GM04503 (cell line): ENCODE measurements around the gene TMEM163.
A peak's percentile ranks its signal among the peaks of the same experiment; 100 is the strongest.
"Not testable (repeated sequence)": the region's sequence is repeated elsewhere in the genome, so short reads cannot be mapped to it uniquely, and the experiment has no call there.

Source experiments
- DNase-seq: peaks from one replicate; pipeline ENCODE4 v3.0.0-alpha.2; 2012; ENCODE audit warnings: low read depth

Gene TMEM163

DNA sequence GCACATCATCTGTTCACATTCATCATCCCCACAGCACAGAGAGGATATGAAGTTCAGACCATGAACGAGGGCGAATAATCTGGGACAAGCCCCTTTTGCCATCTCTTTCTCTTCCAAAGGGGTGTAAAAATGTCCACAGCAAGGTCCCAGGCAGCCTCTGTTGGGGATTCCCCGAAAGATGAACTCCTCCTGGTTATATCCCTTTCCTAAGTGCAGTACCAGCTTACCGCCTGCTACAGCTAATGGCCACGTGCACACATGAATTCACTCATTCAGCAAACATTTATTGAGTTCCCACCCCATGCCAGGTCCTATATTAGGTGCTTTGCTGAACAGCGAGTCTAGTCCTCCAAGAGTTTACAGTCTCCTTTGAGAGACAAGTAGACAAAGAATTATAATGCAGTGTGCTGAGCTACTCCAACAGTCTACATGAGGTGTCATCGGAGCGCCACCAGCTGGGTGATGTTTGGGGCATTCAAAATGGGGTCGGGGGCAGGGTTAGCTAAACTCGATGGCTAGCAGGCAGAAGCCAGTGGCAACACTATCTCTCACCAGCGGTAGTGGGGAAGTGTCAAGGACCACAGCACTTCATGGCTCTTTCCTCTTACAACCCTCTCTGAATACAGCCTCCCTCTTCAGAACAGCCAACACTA, 228.9 kb downstream of the TMEM163 start:
- DNase-seq: no peak

DNA sequence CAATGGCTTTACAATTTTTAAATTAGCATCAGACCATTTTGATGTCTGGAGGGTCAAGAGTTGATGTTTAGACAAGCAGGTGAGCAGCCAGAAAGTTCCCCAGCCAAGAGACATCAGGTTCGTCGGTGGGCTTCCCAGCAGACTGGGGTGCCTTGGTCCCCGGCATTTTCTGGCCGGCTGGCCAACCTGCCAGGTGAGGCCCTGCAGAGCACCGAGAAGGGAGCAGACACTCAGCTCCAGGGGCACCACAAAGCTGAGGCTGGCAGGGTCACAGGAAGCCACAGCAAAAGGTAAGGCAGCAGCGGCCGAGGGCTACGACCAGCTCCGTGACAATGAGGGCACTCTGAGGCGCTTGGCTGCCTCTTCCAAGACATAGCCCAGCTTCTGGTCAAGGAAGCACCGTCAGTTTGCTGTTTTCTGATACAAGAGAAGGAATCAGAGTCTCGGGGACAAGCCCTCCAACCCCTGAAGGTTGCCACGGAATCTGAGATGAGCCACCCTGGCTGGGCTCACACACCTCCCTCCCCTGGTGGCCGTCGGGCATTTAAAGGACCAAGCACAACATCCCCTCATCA, 235.9 kb downstream of the TMEM163 start:
- no peak for DNase-seq

DNA sequence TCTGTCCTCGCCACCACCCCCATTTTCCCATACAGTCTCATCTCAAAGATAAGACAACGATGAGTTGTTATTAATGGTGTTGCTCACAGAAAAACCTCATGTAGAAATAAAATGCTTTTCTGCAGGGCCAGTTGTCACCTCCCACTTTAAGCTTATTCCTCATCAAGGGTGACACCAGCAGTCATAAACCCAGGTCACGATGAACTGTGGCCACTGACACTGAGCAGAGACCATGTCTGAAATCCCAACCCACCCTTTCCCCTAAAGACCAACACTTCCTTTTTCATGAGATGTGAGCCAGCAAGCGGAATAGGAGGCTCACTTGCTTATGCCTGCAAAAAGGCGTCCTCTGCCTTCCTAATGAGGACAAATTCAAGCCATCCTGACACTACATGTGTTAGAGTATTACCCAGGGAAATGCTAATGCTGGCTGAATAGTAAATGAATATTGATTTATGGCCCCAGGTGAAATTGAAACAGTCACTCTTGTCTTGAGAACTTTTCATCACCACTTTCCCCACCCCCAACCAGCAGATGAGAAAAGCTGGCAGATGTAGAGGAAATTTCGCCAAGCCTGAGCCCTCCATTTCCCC, 236.6 kb downstream of the TMEM163 start:
- DNase-seq: no peak

DNA sequence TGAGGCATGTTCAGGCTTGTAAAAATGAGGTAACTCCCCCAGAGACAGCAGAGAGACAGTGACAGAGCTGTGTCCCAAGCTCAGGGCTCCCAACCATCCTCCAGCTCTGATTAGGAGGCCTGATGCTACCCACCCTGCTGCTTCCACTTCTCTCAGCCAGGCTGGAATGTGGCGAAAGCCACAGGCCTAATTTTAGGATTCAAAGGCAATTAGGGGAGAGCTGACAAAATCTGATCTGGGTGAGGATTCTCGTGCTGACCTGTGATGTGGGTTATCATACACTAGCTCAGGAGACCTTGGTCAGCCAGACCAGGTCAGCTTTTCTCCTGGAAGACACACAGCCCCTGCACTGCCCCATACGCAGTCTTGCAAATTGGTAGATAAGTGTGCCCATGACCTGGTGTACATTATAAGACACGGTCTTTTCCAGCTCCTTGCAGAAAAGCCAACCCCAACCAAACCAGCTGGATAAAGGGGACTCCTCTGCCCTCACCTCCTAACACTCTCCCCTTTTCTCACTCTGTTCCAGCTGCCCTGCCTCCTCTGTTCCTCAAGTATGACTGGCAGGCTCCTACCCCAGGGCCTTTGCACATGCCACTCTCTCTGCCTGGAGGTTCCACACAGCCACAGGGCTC, 239.0 kb downstream of the TMEM163 start:
- no peak for DNase-seq

DNA sequence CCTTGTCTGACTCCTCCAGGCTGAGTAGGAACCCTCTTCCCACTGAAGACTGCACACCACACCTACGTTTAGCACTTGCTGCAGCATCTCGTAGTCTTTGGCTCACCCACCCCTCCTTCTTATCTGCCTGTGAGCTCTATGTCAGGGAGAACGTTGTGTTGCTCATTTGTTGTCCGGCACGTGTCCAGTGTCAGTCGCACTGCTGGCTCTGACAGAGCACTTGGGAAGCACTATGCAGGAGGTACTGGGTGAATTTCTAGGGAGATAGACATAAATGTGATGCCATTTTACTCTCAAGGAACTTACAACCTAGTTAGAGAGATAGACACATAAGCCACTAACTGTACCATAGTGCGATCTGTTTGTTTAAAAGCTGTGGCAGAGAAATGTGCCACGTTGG, 241.8 kb downstream of the TMEM163 start:
- DNase-seq: not testable (repeated sequence)

DNA sequence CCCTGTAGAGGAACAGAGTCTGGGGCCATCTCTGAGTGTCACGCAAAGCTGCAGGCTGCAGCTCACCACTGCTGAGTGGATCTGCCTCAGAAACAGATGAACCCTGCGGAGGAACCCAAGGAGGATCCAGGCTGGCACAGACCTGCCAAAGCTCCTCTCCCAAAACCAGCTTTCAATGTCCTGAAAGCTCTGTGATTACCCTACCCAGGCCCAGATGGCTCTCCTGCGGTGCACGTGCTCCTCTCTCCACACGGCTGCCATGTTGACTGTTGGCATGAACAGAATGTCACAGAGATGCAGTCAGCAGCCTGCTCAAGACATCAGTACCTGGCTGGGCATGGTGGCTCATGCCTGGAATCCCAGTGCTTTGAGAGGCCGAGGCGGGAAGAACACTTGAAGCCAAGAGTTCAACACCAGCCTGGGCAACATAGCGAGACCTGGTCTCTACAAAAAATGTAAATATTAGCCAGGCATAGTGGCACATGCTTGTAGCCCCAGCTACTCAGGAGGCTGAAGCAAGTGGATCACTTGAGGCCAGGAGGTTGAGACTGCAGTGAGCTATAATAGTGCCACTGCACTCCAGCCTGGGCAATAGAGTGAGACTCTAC, 248.1 kb downstream of the TMEM163 start:
- DNase-seq: no peak

DNA sequence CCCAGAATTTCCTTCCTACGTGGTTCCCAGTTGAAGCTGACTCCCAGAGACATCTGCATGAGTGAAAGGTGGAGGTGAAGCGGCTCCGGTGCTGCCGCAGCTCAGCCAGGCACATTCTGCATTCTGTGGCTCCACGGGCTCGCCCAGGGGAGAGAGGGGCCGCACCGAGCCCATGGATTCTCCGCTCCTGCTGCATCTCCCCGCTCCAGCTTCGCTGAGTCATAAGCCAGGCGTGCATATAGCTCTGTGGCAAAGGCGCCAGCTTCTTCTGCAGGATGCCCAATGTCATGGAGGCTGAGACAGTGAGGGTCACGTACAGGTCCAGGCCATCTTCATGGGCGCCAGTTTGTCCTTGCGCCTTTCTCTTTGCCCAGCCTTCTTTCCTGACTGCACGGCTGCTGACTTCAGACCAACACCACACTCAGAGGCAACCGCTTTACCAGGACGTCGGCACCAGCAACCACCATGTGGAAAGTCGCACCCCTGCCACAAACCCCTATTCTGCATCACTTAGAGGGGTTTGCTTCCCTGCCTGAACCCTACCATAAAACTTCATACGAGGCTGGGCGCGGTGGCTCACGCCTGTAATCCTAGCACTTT, 249.2 kb downstream of the TMEM163 start:
- DNase-seq: no peak

DNA sequence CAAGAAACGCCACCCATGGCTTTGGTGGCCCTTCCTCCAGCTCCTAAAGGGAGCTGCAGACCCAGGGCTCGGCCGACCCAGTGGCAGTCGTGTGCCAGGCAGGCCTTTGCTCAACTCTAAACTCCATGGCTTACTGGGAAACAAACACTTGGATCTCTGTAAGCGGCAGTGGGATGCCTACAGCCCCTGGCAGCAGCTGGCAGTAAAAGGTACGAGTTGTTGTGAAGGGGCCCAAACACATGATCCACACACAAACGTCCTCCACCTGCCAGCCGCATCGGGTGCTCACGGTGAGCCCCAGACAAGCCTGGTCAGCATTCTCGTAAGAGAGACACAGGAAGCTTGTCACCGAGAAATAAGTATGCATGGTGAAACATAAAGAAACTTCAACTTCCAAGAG, 250.0 kb downstream of the TMEM163 start:
- DNase-seq: no peak

DNA sequence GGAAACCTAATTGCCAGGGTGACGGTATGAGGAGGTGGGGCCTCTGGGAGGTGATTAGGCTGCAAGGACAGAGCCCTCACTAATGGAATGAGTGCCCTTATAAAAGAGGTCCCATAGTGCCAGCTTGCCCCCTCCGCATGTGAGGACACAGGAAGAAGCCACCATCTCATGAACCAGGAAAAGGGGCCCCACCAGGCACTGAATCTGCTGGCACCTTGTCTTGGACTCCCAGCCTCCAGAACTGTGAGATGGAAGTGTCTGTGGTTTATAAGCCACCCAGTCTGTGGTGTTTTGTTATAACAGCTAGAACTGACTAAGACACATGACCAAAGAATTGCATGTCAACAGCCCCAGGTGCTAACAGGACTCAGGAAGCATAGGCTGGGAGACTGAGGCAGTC, 250.6 kb downstream of the TMEM163 start:
- no peak for DNase-seq

DNA sequence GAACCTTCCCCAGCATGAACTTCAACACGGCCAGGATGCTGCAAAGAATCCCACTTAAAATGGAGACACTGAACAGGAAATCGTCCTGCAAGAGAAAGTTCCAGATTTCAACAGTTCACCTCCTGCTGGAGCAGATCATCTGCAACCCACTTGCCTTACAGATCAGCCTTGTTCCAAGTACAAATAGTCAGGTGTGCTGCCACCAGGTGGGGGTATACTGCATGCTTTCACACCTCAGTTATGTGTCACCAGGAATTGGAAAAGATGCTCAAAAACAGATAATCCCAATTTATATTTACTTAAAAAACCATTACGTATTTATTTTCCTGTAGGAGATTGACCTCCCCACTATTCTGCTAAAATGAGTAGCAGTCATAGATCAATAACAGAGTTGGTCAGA, 252.7 kb downstream of the TMEM163 start:
- DNase-seq: no peak

DNA sequence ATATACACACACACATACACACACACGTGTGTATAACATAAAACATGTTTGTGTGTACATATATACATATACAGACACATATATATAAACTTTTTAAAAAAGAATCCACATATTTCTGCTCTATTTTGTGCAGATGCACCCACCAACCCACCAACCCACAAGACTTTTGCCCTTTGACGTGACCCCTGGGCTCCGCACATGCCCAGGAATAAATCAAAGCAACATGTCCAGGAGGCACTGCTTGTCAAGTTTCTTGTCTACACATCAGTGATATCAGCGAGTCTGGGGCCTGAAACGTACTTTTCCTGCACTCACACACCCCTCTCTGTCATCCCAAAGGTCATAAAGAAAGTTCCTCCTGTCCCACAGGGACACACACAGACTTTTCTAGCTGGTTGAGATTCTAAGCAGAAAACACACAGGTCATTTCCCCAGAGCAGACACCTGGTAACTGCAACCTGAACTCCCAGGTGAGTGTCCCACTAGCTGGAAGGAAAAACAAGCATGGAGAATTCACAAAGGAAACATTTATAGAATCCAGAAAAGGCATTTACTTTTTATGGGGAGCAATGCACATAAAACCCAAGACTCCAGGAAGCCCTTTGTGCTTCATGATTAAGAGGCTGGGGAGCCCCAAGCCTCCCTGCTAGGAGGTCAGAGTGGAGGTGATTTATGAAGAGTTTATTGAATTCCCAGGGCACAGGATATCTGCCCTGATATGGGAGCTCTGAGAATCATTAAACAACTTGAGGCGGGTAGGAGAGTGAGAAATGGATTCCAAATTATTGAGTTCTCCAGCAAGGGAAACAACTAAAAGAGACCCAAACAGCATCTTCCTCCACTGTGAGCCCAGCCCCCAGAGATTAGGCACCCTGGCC, 253.3 kb downstream of the TMEM163 start:
- DNase-seq: no peak

DNA sequence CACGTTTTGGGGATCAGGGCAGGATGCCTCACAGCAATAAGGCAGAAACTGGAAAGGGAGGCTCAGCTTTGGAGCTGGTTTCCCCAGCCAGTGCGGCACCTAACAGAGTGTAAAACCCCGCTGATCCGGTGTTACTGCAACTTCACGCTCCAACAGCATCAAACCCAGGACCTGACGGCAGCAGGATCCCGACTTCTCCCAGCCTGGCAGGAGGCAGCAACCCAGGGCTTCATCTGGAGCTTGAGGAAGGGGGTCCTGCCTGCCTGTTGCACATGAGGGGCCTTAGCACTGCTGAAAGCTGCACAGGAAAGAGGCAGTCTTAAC, 255.1 kb downstream of the TMEM163 start:
- no peak for DNase-seq

DNA sequence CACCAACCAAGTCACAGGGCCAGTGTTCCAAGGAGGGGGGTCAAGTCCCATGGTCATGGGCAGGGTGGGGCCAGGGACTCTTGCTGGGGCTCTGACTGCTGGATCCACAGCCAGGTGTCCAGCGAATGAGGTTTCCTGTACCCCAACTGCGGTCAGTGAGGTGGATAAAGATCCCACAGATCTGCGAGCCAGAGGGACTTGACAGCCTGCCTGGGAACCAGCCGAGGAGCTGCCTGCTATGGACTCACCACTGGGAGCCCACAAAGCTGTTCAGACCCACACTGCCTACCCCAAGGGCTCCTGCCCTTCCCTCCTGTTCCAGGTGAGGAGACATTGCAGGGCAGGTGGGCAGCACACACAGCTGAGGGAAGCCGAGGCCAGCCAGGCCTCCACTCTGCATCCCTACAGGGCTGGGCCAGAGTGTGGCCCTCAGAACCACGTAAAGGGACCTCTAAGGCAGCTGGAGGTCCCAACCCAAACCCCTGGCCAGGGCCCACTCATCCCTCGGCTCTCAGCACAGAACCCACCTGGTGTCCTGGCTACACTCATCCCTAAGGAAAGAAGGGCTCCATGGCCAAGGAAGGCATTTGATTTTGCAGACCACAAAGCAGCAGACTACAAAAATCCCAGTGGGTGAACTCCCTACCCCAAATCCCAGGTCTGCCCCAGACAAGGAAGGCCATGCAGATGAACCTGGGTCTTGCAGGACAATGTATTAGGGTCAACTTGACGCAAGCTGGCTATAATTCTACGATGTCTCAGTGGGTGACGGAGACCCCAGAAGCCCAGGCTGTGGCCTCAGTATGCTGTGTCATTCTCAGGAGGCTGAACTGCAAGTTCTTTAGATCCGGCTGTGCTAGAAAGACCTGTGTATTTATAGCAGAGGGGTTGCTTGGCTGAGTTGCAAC, 255.8 kb downstream of the TMEM163 start:
- DNase-seq: no peak

DNA sequence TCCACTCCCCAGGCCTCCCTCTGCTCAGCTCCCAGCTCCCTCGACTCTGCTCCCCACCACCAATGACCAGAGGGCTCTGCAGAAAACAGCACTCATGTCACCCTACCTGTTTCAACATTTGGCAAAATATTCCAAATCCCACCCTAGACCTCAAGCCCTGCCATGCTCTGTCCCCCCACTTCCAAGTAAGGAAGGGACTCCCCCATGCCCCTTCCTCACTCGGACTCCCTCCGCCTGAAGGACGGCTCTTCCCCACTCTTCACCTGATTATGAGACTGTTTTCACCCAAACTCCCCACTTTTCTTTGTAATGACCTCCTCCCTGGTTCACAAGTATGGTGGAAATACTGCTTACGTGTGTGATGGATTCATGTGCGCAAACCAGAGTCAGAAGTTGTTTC, 256.5 kb downstream of the TMEM163 start:
- DNase-seq: no peak

DNA sequence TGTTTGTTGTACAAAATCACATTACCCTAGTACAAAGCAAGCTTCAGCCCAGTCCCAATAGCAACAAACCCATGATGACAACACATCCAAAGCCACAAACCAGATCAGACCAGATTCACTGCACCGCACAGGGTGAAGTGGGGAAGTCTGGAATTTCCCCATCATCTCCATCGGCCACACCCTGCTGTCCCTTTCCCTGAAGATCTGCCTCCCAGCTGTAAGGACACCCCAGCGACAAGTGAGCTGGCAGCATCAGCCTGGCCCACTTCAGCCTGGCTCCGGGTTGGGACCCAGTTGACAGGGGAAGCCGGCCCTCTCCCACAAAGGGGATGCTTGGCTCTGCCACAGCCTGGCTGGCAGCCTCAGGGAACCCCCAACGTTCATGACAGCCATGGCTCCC, 257.3 kb downstream of the TMEM163 start:
- peak; percentile 14 for DNase-seq

DNA sequence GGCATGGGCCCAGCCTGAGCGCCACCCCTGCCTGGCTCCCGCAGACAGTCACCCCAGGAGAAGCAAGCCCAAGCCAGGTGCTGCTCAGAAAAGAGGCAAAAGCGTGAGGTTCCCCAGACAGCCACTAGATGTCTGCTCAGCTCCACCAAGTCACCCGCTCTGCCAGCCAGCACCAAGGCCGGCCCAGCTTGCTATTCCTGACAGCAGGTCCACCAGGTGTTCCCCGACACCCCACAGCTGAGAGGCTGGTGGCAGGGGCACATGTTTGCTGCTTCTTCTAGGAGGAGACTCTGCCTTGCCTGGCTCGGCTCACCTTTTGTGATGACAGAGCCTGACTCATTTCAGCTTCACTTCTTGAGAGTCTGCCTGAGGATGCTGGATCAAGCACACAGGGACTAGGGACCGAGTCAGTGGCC, 258.2 kb downstream of the TMEM163 start:
- no peak for DNase-seq

DNA sequence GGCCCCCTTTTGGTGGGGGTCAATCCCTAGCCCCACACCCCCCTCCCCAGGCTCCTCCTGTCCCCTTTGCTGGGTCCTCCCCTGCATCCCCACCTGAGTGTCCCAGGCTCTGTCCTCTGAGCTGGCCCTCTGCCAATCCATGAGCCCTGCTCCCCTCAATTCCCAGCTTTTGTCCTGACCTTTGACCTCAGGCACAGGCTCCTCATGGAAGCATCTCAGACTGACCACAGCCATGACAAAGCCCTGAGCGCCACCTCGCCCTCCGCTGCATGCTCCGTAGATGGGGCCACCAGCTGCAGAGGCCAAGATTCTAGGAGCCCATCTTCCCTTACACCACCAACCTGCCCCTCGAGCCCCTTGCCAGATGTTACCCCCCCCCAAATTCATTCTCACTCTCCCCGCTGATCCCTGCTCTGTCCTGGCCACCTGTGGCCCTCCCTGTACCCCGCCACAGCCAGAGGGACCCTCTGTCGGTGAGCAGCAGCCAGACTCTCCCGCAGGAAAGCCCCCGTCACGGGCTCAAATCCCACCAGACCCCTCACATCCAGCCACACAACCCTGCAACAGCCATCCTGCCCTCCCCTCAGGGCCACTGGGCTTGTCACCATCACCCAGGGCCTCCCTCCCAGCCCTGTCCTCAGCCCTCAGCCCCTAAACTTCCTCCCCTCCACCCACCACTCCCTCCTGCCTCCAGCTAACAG, 258.9 kb downstream of the TMEM163 start:
- no peak for DNase-seq

DNA sequence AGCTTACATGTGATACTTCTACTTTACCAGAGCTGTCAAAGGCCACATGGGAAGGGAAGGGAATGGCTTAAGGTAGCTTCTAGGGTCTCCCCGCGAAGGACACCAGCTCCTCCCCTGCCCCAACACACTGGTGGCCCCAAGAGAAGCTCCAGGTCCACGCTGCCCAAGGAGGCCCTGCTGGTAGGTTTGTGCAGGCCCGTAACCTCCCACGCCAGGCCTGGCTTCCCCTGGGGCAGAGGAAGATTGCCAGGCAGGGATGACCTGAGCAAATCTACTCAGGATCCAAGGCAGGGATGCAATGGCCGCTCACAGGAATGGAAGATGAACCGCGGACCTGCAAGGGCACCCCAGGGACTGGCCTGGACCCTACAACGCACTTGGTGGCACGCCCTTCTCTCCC, 259.9 kb downstream of the TMEM163 start:
- no peak for DNase-seq

DNA sequence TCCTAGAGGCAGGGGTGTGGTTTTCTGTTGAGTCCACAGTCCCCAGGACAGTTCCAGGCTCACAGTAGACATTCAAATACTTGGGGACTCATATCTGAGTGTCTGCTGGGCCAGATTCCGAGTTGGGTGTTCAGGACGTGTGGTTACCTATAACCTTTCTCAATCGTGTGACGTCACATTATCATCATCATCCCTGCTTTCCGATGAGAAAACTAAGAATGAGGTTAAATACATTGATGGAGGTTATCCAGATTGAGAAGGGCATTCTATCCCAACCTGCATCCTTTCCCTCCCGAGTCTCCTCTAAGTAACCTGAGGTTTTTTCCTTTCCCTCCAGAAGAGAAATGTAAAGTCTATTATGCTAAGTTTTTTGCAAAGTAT, 260.3 kb downstream of the TMEM163 start:
- DNase-seq: no peak
